Measurements from ENCODE around the gene CCDC93. TPM values are rescaled to one million over a fixed set of nuclear protein-coding genes. Genes with fewer than 3 reads are reported as not detected.
A peak's percentile ranks its signal among the peaks of the same experiment; 100 is the strongest.

The CCDC93 gene
- total RNA-seq (2014; rRNA removed; shearing (Covaris generic)), result 13.5 and 17.0 TPM in 2 replicates
- 27.9 and 42.6 TPM in 2 replicates for polyA plus RNA-seq (2014; cell fraction: nucleus; rRNA removed)

GRCh38 chr2:118013724-118014491 is at the start of gene CCDC93:
Gene CCDC93, minus strand, starts transcription at chr2:118014070. Its CDS starts 75 bp downstream, at chr2:118013995.
- peak; percentile 78 for DNase-seq (ENCODE audit: extremely low read depth, low read depth)

- DNase-seq (ENCODE audit: extremely low read depth, low read depth), result no peak
These were observed 48.8 kb upstream of the CCDC93 start for GRCh38 chr2:118062669-118063068.

- no peak for DNase-seq (ENCODE audit: extremely low read depth, low read depth)
These were observed 48.2 kb upstream of the CCDC93 start for GRCh38 chr2:118062048-118062447.

- DNase-seq (ENCODE audit: extremely low read depth, low read depth), result peak; percentile 33
These were observed 47.5 kb upstream of the CCDC93 start for GRCh38 chr2:118061135-118061955.

GRCh38 chr2:118059919-118060478 is 46.1 kb upstream of the CCDC93 start:
- DNase-seq (ENCODE audit: extremely low read depth, low read depth), result no peak

- DNase-seq (ENCODE audit: extremely low read depth, low read depth), result no peak
These were observed 45.1 kb upstream of the CCDC93 start for GRCh38 chr2:118058951-118059350.

GRCh38 chr2:118056801-118057200 is 42.9 kb upstream of the CCDC93 start:
- DNase-seq (ENCODE audit: extremely low read depth, low read depth), result no peak

GRCh38 chr2:118056165-118056534 is 42.3 kb upstream of the CCDC93 start:
- DNase-seq (ENCODE audit: extremely low read depth, low read depth), result no peak

GRCh38 chr2:118055512-118056164 is 41.8 kb upstream of the CCDC93 start:
- DNase-seq (ENCODE audit: extremely low read depth, low read depth), result no peak

GRCh38 chr2:118054213-118055008 is 40.5 kb upstream of the CCDC93 start:
- DNase-seq (ENCODE audit: extremely low read depth, low read depth), result no peak

GRCh38 chr2:118053681-118054080 is 39.8 kb upstream of the CCDC93 start:
- no peak for DNase-seq (ENCODE audit: extremely low read depth, low read depth)

- DNase-seq (ENCODE audit: extremely low read depth, low read depth), result no peak
These were observed 38.6 kb upstream of the CCDC93 start for GRCh38 chr2:118052474-118052873.

- DNase-seq (ENCODE audit: extremely low read depth, low read depth), result no peak
These were observed 38.0 kb upstream of the CCDC93 start for GRCh38 chr2:118051826-118052358.

GRCh38 chr2:118050974-118051373 is 37.1 kb upstream of the CCDC93 start:
- DNase-seq (ENCODE audit: extremely low read depth, low read depth), result no peak

GRCh38 chr2:118050386-118050785 is 36.5 kb upstream of the CCDC93 start:
- DNase-seq (ENCODE audit: extremely low read depth, low read depth), result no peak

- no peak for DNase-seq (ENCODE audit: extremely low read depth, low read depth)
These were observed 35.9 kb upstream of the CCDC93 start for GRCh38 chr2:118049816-118050140.

GRCh38 chr2:118049140-118049815 is 35.4 kb upstream of the CCDC93 start:
- DNase-seq (ENCODE audit: extremely low read depth, low read depth), result no peak

- DNase-seq (ENCODE audit: extremely low read depth, low read depth), result no peak
These were observed 34.5 kb upstream of the CCDC93 start for GRCh38 chr2:118048401-118048800.

- no peak for DNase-seq (ENCODE audit: extremely low read depth, low read depth)
These were observed 33.5 kb upstream of the CCDC93 start for GRCh38 chr2:118047380-118047826.

Data from NCI-H460 (cell line).